GM12878 (cell line): ENCODE data around the gene SETD1A. TPM values are rescaled to one million over a fixed set of nuclear protein-coding genes. Genes with fewer than 3 reads are reported as not detected.

Experiments used
- CEBPB ChIP-seq, 2 experiments: fragments of 150-350 bp in 1 of 2; IDR thresholded peaks; 2 replicates each; pipeline ENCODE4 v1.6.1; 2012 to 2014; ENCODE audit warnings: low read depth in 2 of 2, low read length in 2 of 2, borderline replicate concordance in 1 of 2, inconsistent platforms in 1 of 2
- DPF2 ChIP-seq: fragments of 450-650 bp; IDR thresholded peaks from 2 replicates; pipeline ENCODE4 v1.6.1; 2017; ENCODE audit warnings: mild to moderate bottlenecking
- MTA3 ChIP-seq: IDR thresholded peaks from 2 replicates; pipeline ENCODE4 v1.6.1; 2012; ENCODE audit warnings: low read length, inconsistent platforms, borderline replicate concordance
- PAX5 ChIP-seq: IDR thresholded peaks from 2 replicates; pipeline ENCODE4 v1.6.1; 2011; ENCODE audit warnings: low read depth, low read length, borderline replicate concordance
- SIN3A ChIP-seq: IDR thresholded peaks from 2 replicates; pipeline ENCODE4 v1.6.1; 2012; ENCODE audit warnings: low read depth, low read length, improper control_type of control experiment
- TCF3 ChIP-seq: IDR thresholded peaks from 2 replicates; pipeline ENCODE4 v1.6.1; 2012; ENCODE audit warnings: low read depth, mild to moderate bottlenecking, low read length, borderline replicate concordance; ENCODE audit not compliant: insufficient read depth
- TCF7 ChIP-seq: IDR thresholded peaks from 2 replicates; pipeline ENCODE4 v1.6.1; 2014; ENCODE audit warnings: antibody characterized with exemption, borderline replicate concordance
- WRNIP1 ChIP-seq: IDR thresholded peaks from 2 replicates; pipeline ENCODE4 v1.6.1; 2011; ENCODE audit warnings: low read depth, low read length, improper control_type of control experiment, borderline replicate concordance
- polyA plus RNA-seq, 11 experiments: library from polyadenylated mRNA; depleted of rRNA in 4 of 11; unstranded in 6 of 11; stranded (reverse) in 5 of 11; fragments of >200 nt; fragmentation: Nextera tagmentation in 4 of 11; fragmentation: Illumina TruSeq in 1 of 11; extraction: Ambion mirVana in 4 of 11; extraction: Trizol in 1 of 11; gene quantifications; 1 replicate in 1 of 11; 2 replicates in 10 of 11; pipeline versions ENCODE4 v1.2.1 to v1.2.3, GENCODE V29; 2011 to 2016; ENCODE audit warnings: inconsistent platforms in 2 of 11, missing spikeins in 2 of 11, low read depth in 1 of 11
- total RNA-seq, 4 experiments: library from RNA; depleted of rRNA in 3 of 4; stranded (reverse); fragments of >200 nt in 3 of 4; fragmentation: Illumina TruSeq in 1 of 4; extraction: Trizol in 1 of 4; gene quantifications; 2 replicates each; pipeline versions ENCODE4 v1.2.1 to v1.2.3, GENCODE V29; 2013 to 2021
- TF ChIP-seq, protein P1 (sequence below): fragments of 450-650 bp; formaldehyde crosslinking; IDR thresholded peaks from 2 replicates; pipeline ENCODE4 v1.5.0; 2022; ENCODE audit warnings: mild to moderate bottlenecking, missing genetic modification characterization
- TF ChIP-seq, protein P2 (sequence below): fragments of 450-650 bp; IDR thresholded peaks from 2 replicates; pipeline ENCODE4 v1.6.1; 2017; ENCODE audit warnings: mild to moderate bottlenecking, moderate library complexity
- TF ChIP-seq, protein P3 (sequence below): fragments of 450-650 bp; formaldehyde crosslinking; IDR thresholded peaks from 2 replicates; pipeline ENCODE4 v1.4.0; 2022; ENCODE audit warnings: mild to moderate bottlenecking, moderate library complexity
- TF ChIP-seq, protein P4 (sequence below): fragments of 450-650 bp; IDR thresholded peaks from 2 replicates; pipeline ENCODE4 v1.6.1; 2017; ENCODE audit warnings: antibody characterized with exemption, mild to moderate bottlenecking, moderate library complexity
- TF ChIP-seq, protein P5 (sequence below): IDR thresholded peaks from 2 replicates; pipeline ENCODE4 v1.6.1; 2011; ENCODE audit warnings: borderline replicate concordance, low read depth, mild to moderate bottlenecking, moderate library complexity, mixed read lengths, low read length; ENCODE audit not compliant: insufficient read depth; ENCODE audit errors: extremely low read length

Gene SETD1A
- total and polyA plus RNA-seq, 10 of the 15 experiments (the other 5 are each of a cell fraction or from before 2014, with no cell fraction given): 0.02 to 25.9 (median 4.9) TPM

DNA sequence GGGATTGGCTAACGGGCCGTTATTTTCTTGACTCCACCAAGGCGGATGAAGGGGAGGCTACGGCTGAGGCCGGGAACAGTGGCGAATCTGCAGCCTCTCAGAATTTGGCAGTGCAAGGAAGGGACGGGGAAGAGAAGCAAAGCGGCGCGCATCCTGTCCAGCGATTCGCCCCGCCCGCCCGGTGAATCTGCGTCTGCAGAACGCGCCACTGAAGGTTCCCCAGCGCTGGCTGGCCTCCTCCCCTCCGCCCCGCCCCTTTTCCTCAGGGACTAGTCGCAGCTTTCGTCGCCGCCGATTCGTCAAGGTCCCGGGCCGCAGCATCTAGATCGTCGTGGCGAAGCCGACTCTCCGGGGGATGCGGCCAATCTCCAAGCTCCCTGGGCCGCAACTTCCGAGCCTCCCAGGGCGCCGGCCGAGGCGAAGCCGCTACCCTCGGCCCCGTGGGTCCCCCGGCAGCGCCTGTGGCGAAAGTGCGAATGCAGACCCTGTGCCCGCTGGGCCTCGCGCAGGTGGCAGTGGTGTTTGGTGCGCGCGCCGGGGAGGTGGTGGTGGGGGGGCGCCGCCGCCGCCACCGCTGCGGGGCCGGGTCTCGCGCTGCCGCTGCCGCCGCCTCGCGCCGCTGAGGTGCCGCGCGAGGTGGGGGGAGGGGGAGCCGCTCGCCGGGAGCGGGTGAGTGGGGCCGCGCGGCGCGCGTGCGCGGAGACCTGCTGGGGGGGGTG, at the start of gene SETD1A (continued):
- TF ChIP-seq, protein P1, sequence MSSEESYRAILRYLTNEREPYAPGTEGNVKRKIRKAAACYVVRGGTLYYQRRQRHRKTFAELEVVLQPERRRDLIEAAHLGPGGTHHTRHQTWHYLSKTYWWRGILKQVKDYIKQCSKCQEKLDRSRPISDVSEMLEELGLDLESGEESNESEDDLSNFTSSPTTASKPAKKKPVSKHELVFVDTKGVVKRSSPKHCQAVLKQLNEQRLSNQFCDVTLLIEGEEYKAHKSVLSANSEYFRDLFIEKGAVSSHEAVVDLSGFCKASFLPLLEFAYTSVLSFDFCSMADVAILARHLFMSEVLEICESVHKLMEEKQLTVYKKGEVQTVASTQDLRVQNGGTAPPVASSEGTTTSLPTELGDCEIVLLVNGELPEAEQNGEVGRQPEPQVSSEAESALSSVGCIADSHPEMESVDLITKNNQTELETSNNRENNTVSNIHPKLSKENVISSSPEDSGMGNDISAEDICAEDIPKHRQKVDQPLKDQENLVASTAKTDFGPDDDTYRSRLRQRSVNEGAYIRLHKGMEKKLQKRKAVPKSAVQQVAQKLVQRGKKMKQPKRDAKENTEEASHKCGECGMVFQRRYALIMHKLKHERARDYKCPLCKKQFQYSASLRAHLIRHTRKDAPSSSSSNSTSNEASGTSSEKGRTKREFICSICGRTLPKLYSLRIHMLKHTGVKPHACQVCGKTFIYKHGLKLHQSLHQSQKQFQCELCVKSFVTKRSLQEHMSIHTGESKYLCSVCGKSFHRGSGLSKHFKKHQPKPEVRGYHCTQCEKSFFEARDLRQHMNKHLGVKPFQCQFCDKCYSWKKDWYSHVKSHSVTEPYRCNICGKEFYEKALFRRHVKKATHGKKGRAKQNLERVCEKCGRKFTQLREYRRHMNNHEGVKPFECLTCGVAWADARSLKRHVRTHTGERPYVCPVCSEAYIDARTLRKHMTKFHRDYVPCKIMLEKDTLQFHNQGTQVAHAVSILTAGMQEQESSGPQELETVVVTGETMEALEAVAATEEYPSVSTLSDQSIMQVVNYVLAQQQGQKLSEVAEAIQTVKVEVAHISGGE (CRISPR knock-in tag): peak; percentile 62; the same call in 1 of the 2 replicates
- TF ChIP-seq, protein P2, sequence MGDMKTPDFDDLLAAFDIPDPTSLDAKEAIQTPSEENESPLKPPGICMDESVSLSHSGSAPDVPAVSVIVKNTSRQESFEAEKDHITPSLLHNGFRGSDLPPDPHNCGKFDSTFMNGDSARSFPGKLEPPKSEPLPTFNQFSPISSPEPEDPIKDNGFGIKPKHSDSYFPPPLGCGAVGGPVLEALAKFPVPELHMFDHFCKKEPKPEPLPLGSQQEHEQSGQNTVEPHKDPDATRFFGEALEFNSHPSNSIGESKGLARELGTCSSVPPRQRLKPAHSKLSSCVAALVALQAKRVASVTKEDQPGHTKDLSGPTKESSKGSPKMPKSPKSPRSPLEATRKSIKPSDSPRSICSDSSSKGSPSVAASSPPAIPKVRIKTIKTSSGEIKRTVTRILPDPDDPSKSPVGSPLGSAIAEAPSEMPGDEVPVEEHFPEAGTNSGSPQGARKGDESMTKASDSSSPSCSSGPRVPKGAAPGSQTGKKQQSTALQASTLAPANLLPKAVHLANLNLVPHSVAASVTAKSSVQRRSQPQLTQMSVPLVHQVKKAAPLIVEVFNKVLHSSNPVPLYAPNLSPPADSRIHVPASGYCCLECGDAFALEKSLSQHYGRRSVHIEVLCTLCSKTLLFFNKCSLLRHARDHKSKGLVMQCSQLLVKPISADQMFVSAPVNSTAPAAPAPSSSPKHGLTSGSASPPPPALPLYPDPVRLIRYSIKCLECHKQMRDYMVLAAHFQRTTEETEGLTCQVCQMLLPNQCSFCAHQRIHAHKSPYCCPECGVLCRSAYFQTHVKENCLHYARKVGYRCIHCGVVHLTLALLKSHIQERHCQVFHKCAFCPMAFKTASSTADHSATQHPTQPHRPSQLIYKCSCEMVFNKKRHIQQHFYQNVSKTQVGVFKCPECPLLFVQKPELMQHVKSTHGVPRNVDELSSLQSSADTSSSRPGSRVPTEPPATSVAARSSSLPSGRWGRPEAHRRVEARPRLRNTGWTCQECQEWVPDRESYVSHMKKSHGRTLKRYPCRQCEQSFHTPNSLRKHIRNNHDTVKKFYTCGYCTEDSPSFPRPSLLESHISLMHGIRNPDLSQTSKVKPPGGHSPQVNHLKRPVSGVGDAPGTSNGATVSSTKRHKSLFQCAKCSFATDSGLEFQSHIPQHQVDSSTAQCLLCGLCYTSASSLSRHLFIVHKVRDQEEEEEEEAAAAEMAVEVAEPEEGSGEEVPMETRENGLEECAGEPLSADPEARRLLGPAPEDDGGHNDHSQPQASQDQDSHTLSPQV: no peak
- TF ChIP-seq, protein P3, sequence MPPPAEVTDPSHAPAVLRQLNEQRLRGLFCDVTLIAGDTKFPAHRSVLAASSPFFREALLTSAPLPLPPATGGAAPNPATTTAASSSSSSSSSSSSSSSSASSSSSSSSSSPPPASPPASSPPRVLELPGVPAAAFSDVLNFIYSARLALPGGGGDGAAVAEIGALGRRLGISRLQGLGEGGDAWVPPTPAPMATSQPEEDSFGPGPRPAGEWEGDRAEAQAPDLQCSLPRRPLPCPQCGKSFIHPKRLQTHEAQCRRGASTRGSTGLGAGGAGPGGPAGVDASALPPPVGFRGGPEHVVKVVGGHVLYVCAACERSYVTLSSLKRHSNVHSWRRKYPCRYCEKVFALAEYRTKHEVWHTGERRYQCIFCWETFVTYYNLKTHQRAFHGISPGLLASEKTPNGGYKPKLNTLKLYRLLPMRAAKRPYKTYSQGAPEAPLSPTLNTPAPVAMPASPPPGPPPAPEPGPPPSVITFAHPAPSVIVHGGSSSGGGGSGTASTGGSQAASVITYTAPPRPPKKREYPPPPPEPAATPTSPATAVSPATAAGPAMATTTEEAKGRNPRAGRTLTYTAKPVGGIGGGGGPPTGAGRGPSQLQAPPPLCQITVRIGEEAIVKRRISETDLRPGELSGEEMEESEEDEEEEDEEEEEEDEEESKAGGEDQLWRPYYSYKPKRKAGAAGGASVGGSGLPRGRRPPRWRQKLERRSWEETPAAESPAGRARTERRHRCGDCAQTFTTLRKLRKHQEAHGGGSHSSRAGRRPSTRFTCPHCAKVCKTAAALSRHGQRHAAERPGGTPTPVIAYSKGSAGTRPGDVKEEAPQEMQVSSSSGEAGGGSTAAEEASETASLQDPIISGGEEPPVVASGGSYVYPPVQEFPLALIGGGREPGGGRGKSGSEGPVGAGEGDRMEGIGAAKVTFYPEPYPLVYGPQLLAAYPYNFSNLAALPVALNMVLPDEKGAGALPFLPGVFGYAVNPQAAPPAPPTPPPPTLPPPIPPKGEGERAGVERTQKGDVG (CRISPR knock-in tag): no peak
- TF ChIP-seq PAX5: no peak
- TF ChIP-seq DPF2: peak; percentile 69; the same call in 1 of the 2 replicates
- TF ChIP-seq TCF3: peak; percentile 80
- TF ChIP-seq, protein P4, sequence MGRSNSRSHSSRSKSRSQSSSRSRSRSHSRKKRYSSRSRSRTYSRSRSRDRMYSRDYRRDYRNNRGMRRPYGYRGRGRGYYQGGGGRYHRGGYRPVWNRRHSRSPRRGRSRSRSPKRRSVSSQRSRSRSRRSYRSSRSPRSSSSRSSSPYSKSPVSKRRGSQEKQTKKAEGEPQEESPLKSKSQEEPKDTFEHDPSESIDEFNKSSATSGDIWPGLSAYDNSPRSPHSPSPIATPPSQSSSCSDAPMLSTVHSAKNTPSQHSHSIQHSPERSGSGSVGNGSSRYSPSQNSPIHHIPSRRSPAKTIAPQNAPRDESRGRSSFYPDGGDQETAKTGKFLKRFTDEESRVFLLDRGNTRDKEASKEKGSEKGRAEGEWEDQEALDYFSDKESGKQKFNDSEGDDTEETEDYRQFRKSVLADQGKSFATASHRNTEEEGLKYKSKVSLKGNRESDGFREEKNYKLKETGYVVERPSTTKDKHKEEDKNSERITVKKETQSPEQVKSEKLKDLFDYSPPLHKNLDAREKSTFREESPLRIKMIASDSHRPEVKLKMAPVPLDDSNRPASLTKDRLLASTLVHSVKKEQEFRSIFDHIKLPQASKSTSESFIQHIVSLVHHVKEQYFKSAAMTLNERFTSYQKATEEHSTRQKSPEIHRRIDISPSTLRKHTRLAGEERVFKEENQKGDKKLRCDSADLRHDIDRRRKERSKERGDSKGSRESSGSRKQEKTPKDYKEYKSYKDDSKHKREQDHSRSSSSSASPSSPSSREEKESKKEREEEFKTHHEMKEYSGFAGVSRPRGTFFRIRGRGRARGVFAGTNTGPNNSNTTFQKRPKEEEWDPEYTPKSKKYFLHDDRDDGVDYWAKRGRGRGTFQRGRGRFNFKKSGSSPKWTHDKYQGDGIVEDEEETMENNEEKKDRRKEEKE: no peak
- TF ChIP-seq MTA3: no peak
- no peak for TF ChIP-seq SIN3A
- 0 out of 2 replicates have a peak, but pooled peaks have one; percentile 39 for TF ChIP-seq TCF7
- no peak; the same call in 1 of the 2 replicates for TF ChIP-seq WRNIP1
- no peak for TF ChIP-seq CEBPB (IDR thresholded peaks at IDR 0.05; ENCODE audit: borderline replicate concordance in 1 of 2, low read depth in 2 of 2, low read length in 2 of 2)
- TF ChIP-seq, protein P5, sequence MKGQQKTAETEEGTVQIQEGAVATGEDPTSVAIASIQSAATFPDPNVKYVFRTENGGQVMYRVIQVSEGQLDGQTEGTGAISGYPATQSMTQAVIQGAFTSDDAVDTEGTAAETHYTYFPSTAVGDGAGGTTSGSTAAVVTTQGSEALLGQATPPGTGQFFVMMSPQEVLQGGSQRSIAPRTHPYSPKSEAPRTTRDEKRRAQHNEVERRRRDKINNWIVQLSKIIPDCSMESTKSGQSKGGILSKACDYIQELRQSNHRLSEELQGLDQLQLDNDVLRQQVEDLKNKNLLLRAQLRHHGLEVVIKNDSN: peak; percentile 41
